GM21526 (cell line): ENCODE data around the gene NINJ2.

Experiments
- ATAC-seq: cut with Tn5 transposase; IDR thresholded peaks from one replicate; pipeline ENCODE4 v1.9.1; 2021; ENCODE audit warnings: moderate library complexity; ENCODE audit not compliant: unreplicated experiment, low FRiP score

Gene NINJ2

GRCh38 chr12:573232-573631, 90.0 kb downstream of the NINJ2 start:
- no peak for ATAC-seq

- no peak for ATAC-seq
Observed at GRCh38 chr12:572532-572899, 90.7 kb downstream of the NINJ2 start.

GRCh38 chr12:571795-572531, 91.3 kb downstream of the NINJ2 start:
- no peak for ATAC-seq

GRCh38 chr12:570921-571794, 92.1 kb downstream of the NINJ2 start:
- no peak for ATAC-seq

- ATAC-seq, result no peak
Observed at GRCh38 chr12:570435-570920, 92.8 kb downstream of the NINJ2 start.

GRCh38 chr12:569803-570434, 93.3 kb downstream of the NINJ2 start:
- peak; percentile 67 for ATAC-seq

- ATAC-seq, result no peak
Observed at GRCh38 chr12:569091-569676, 94.1 kb downstream of the NINJ2 start.

- no peak for ATAC-seq
Observed at GRCh38 chr12:568486-568885, 94.8 kb downstream of the NINJ2 start.

GRCh38 chr12:565589-566105, 97.6 kb downstream of the NINJ2 start:
- no peak for ATAC-seq

- no peak for ATAC-seq
Observed at GRCh38 chr12:565161-565560, 98.1 kb downstream of the NINJ2 start.

GRCh38 chr12:563787-564298, 99.4 kb downstream of the NINJ2 start:
- ATAC-seq, result no peak

- ATAC-seq, result no peak
Observed at GRCh38 chr12:563250-563781, 99.9 kb downstream of the NINJ2 start.

GRCh38 chr12:562634-563033, 100.6 kb downstream of the NINJ2 start:
- no peak for ATAC-seq

GRCh38 chr12:561908-562593, 101.2 kb downstream of the NINJ2 start:
- no peak for ATAC-seq

- no peak for ATAC-seq
Observed at GRCh38 chr12:561391-561705, 101.9 kb downstream of the NINJ2 start.

- no peak for ATAC-seq
Observed at GRCh38 chr12:560691-561390, 102.4 kb downstream of the NINJ2 start.

- no peak for ATAC-seq
Observed at GRCh38 chr12:559906-560455, 103.3 kb downstream of the NINJ2 start.

- no peak for ATAC-seq
Observed at GRCh38 chr12:559208-559905, 103.9 kb downstream of the NINJ2 start.
